Mesothelial cell of epicardium (in vitro differentiated cells): Measurements from ENCODE around the gene RNF130. TPM values are rescaled to one million over a fixed set of nuclear protein-coding genes. Genes with fewer than 3 reads are reported as not detected.

Experiments used
- DNase-seq, 2 experiments: peaks; one replicate each; pipeline ENCODE4 v3.0.0; 2021; ENCODE audit warnings: low spot score in 2 of 2; ENCODE audit not compliant: unreplicated experiment in 2 of 2
- H3K27ac Mint-ChIP-seq: 2 replicates; pipeline ENCODE4 v1.8.0; 2021; ENCODE audit warnings: mixed read lengths
- H3K27me3 Mint-ChIP-seq: 2 replicates; pipeline ENCODE4 v1.8.0; 2021; ENCODE audit warnings: low read depth, mixed read lengths
- H3K36me3 Mint-ChIP-seq: 2 replicates; pipeline ENCODE4 v1.8.0; 2021; ENCODE audit warnings: mixed read lengths
- H3K4me1 Mint-ChIP-seq: 2 replicates; pipeline ENCODE4 v1.8.0; 2021; ENCODE audit warnings: mixed read lengths
- H3K4me3 Mint-ChIP-seq: 2 replicates; pipeline ENCODE4 v1.8.0; 2021; ENCODE audit warnings: mild to moderate bottlenecking, moderate library complexity, mixed read lengths
- H3K9me3 Mint-ChIP-seq: 2 replicates; pipeline ENCODE4 v1.8.0; 2021; ENCODE audit warnings: mixed read lengths
- total RNA-seq: library from RNA; stranded (reverse); gene quantifications from 3 replicates; pipeline ENCODE4 v1.2.1, GENCODE V29; 2021
- TF ChIP-seq, protein P1 (sequence below): fragments of 200-600 bp; sonication (generic); IDR thresholded peaks from one replicate; pipeline ENCODE4 v1.5.0; 2021; ENCODE audit warnings: antibody characterized with exemption; ENCODE audit not compliant: unreplicated experiment

Gene RNF130
- total RNA-seq, 1 donor from 2014 or later: 44.9 TPM

DNA sequence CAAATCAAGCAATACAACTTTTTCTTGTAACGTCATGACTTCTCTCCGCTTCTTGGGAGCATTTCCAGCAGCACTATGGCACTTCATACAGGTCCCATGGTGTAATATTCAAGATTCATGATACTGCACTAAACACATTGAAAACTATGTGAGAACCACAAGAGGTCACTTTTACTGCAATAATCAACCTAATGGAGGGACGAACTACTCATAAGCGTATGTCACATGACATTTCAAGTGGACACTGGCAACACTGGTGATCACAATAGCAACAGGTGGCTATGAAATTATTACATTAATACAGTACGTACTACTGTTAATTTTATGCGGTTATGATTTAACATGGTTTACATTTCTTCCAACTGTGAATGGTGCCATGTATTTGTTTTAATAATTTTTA, 85.2 kb downstream of the RNF130 start:
- TF ChIP-seq, protein P1, sequence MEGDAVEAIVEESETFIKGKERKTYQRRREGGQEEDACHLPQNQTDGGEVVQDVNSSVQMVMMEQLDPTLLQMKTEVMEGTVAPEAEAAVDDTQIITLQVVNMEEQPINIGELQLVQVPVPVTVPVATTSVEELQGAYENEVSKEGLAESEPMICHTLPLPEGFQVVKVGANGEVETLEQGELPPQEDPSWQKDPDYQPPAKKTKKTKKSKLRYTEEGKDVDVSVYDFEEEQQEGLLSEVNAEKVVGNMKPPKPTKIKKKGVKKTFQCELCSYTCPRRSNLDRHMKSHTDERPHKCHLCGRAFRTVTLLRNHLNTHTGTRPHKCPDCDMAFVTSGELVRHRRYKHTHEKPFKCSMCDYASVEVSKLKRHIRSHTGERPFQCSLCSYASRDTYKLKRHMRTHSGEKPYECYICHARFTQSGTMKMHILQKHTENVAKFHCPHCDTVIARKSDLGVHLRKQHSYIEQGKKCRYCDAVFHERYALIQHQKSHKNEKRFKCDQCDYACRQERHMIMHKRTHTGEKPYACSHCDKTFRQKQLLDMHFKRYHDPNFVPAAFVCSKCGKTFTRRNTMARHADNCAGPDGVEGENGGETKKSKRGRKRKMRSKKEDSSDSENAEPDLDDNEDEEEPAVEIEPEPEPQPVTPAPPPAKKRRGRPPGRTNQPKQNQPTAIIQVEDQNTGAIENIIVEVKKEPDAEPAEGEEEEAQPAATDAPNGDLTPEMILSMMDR: no peak
- no peak overlapping the region for H3K4me3 Mint-ChIP-seq
- no peak overlapping the region for H3K27ac Mint-ChIP-seq
- peaks cover 20% of the 10 kb centered on the region for H3K9me3 Mint-ChIP-seq
- DNase-seq: no peak
- no peaks in the 10 kb centered on the region for H3K4me1 Mint-ChIP-seq
- H3K36me3 Mint-ChIP-seq: peaks cover 9% of the 10 kb centered on the region
- no peaks in the 10 kb centered on the region for H3K27me3 Mint-ChIP-seq

DNA sequence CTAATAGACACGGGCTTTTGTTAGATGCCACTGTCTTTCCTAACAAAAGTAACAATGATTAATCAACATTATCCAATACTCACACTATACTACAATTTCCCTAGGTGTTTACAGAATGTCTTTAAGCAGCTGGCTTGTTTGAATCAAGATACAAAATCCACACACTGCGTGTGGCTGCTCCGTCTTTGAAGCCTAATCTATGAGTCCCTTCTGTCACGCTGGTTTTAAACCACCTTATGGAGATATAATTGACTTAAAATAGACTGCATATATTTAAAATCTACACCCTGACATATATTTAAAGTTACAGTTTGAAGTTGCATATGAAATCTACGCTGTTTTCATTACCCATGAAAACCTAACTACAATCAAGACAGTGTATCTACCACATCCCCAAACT, 89.9 kb downstream of the RNF130 start:
- Mint-ChIP-seq H3K36me3 (peaks cover 20% of the 10 kb centered on the region), H3K4me1 (no peaks in the 10 kb centered on the region), H3K4me3 (no peak overlapping the region), H3K27ac (no peak overlapping the region), H3K27me3 (no peaks in the 10 kb centered on the region), H3K9me3 (no peaks in the 10 kb centered on the region)
- TF ChIP-seq, protein P1: no peak
- no peak for DNase-seq

DNA sequence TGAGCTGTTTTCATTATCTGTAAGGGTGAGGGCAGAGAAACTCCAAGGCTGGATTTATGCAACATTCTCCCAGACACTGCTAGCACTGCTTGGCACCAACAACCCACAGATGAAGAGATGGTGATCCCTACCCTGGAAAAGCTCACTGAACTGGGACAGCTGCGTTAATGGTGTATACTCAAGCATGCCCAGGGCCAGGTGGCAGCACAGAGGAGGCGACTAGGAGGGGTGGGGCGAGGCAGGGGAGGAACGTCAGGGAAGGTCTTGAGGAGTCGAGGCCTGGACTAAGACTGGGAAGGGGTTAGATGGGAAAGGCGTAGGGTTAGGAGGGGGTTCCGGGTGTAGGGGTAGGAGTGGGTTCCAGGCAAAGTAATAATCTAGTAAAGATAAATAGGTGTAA, 90.8 kb downstream of the RNF130 start:
- TF ChIP-seq, protein P1: no peak
- H3K27ac Mint-ChIP-seq: no peak overlapping the region
- no peaks in the 10 kb centered on the region for H3K4me1 Mint-ChIP-seq
- no peak for DNase-seq
- no peaks in the 10 kb centered on the region for H3K9me3 Mint-ChIP-seq
- H3K36me3 Mint-ChIP-seq: peaks cover 26% of the 10 kb centered on the region
- H3K27me3 Mint-ChIP-seq: no peaks in the 10 kb centered on the region
- H3K4me3 Mint-ChIP-seq: no peak overlapping the region

DNA sequence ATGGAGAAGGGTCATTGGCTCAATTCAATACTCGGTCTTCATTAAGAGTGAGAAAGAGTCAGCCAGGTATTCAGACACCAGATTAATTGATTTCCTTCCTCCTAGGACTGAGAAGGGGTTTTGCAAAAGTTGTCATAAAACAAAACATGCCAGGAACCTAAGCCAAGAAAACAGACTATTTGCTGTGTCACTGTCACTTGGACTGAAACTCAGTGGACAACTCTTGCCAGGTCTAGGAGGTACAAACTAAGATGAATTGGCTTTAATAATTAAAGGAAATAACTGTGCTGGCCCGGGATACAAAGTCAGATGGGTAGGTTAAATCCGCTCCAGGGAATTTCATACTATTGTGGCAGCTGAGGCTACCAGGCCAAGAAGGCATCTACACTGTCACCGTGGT, 92.8 kb downstream of the RNF130 start:
- H3K36me3 Mint-ChIP-seq: peaks cover 41% of the 10 kb centered on the region
- H3K27ac Mint-ChIP-seq: no peak overlapping the region
- TF ChIP-seq, protein P1: no peak
- H3K27me3 Mint-ChIP-seq: no peaks in the 10 kb centered on the region
- no peak for DNase-seq
- no peak overlapping the region for H3K4me3 Mint-ChIP-seq
- H3K4me1 Mint-ChIP-seq: no peaks in the 10 kb centered on the region
- H3K9me3 Mint-ChIP-seq: no peaks in the 10 kb centered on the region

DNA sequence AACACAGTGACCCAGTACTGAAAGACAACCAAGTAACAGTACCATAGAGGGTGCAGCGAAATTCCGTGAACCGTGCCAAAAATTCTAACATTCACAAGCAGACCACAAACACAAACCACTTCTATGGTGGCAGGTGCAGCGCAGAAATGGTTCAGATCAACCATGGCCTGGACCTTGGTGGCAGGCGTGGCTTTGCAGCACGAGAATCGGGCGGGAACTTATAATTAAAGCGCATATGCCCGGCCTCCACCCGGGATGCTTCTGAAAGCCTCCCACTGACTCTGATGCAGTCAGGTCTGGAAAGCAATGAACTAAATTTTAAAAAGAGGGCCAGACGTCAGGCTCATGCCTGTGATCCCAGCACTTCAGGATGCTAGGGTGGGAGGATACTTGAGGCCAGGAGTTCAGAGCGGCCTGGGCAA, 95.8 kb downstream of the RNF130 start:
- H3K27me3 Mint-ChIP-seq: no peaks in the 10 kb centered on the region
- H3K36me3 Mint-ChIP-seq: peaks cover 44% of the 10 kb centered on the region
- no peak overlapping the region for H3K27ac Mint-ChIP-seq
- TF ChIP-seq, protein P1: no peak
- no peak for DNase-seq
- H3K4me3 Mint-ChIP-seq: no peak overlapping the region
- H3K4me1 Mint-ChIP-seq: no peaks in the 10 kb centered on the region
- H3K9me3 Mint-ChIP-seq: no peaks in the 10 kb centered on the region
